NCI-H2227 treated with DMSO at 0.1 percent for 48 hours (cell line): ENCODE results near the gene FOXP4.
"Not testable (repeated sequence)": the region's sequence is repeated elsewhere in the genome, so short reads cannot be mapped to it uniquely, and the experiment has no call there.

Experiments used
- DNase-seq: peaks from one replicate; lab custom pipeline; 2025; lab: John Stamatoyannopoulos, UW

Gene FOXP4

DNA sequence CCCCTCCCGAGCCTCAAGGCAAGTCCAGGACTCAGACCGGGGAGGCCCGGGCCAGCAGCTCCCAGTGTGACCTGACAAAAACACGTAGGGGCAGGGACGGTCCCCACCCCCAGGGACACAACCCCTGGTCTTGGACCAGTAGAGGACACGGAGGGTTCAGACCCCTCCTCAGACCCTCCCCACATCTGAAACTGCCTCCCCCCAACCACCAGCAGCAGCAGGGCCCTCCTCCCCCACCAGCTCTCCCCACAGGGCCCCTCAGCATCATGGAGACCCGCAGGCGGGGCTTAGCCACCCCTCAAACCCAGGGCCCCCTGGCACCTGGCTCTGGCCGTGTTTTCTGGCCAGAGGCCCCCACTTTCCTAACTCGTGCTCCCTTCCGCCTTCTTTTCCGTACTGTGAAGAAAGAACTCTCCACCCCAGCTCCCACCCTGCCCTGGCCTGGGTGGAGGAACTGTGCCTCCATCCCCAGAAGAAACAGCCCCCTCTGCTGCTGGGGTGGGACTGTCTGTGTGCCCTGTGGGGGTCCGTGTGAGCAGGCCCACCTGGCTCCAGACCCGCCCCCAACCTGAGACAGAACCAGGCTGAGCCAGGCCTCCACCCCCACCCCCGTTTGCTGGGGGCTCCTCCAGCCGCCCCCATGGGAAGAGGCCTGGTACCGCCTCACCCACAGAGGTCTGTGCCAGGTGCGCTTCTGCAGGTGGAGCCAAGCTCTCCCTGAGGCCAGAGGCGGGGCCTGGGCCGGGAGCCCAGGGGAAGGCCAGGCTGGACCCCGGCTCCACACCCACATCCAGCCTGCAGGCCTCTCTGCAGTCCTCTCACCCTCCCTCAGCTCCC is 53.1 kb downstream of the FOXP4 start:
- no peak for DNase-seq

DNA sequence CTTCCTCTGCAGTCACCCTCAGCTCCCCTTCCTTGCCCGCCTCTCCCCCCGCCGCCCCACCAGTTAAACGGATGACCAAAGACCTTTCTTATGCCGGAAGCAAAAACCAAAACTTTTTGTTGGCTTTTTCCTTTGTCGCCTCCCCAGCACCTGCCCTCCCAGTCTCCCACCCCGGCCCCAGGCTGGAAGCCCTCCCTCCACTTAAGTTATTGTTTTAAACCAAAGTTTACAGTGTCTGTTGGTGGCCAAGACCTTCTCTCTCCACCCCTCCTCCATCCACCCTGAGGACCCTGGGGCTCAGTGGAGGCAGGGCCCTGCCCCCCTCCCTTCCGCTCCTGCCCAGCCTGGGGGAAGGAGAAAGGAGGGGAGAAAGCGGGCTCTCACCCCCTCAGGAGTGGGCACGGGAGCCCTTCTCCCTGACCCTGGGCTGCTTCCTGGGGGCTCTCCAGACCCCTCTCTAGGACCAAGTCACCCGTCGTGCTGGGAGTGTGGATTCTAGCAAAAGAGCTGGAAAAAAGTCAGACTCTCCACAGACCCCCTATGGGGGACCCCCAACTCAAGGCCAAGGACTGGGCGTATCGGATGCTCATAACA is 53.8 kb downstream of the FOXP4 start:
- no peak for DNase-seq

- DNase-seq: no peak
Measured at GRCh38 chr6:41600499-41601247, 54.5 kb downstream of the FOXP4 start.

DNA sequence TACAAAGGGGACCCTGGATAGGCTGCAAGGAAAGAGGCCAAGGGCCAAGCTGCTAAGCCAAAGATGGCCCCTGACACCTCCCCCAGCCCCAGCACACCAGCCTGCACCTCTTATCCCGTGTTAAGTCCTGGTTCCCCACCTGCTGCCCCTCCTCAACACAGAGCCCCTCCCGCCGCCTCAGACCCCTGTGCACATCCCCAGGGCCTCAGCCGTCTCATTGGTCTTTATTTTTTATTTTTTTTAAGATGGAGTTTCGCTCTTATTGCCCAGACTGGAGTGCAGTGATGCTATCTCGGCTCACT is 55.0 kb downstream of the FOXP4 start:
- no peak for DNase-seq

DNA sequence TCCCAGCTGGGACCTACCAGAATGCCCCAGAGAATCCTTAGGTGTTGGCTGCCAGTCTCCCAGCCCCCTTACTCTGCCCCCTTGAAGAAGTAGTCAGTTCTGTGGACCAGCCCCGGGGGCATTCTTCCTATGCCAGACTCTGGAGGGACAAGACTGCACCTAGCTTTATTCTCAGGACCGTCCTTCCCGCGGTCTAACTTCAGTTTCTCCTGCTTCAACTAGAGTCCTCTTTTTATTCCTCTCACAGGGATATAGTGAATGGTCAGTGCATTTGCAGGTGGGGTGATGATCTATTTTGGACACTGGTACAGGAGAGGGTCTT is 56.2 kb downstream of the FOXP4 start:
- peak; percentile 42 for DNase-seq

DNA sequence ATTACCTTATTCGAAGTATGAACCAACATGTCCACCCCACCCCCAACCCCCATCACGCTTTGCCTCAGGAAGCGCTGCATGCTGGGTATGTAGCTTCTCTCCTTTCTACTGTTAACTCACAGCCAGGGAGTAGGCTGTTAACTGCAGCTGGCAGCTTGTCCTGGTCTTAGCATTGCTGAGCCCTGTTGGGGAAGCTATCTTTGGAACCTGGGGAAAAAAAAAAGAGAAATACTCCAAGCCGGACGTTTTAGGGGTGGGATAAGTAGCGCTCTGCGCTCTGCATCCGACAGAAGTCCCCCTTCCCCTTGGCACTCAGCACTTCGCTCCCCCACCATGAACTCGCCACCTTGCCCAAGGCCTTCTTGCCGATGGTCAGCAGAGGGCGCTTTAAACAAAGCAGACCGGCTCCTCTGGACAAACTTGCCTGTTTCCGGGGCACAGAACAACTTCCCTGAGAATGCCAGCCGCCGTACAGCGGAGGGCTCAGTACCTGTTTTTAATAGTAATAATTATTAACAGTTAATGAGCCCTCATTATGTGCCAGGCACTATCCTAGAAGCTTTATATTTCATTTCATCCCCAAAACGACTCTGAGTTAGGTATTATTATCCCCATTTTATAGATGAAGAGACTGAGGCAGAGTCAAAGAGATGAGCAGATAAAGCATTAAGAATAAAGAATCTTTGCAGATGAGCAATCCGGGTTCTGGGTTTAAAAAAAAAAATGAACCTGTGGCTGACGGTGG is 56.9 kb downstream of the FOXP4 start:
- DNase-seq: peak; percentile 69

DNA sequence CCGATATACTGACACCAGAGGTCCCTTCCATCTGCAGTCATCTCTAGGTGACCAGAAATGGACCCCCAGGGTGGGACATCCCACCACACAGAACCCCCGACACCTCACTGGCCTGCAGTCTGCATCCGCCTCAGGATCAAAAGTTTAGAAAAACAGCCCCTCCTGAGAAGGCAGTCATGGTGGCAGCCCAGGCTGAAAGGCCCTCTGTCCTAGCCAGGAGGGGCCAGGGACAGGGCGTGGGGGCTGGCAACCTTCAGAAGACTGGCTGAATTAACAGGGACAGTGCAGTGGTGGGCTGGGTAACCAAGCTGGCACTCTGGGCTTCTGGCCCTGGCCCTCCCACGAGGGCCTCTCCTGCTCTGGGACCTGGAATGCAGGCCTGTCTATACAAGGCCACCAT is 57.8 kb downstream of the FOXP4 start:
- DNase-seq: no peak

GRCh38 chr6:41605649-41606048 is 59.5 kb downstream of the FOXP4 start:
- DNase-seq: no peak

DNA sequence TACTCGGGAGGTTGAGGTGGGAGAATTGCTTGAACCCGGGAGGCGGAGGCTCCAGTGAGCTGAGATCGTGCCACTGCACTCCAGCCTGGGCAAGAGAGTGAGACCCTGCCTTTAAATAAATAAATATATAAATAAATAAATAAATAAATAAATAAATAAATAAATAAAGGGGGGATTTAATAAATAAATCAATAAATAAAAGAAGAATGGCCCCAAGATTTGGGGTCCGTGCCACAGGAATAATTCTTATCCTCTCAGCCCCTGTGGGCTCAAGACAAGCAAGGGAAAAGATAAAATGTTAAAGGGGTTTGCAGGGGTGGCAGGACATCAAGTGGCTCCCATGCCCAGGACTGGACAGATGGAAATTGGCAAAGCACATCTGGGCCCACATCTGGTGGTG is 60.9 kb downstream of the FOXP4 start:
- no peak for DNase-seq

- DNase-seq: no peak
Measured at GRCh38 chr6:41607736-41608135, 61.6 kb downstream of the FOXP4 start.

GRCh38 chr6:41608443-41609151 is 62.4 kb downstream of the FOXP4 start:
- DNase-seq: no peak

GRCh38 chr6:41614715-41615114 is 68.5 kb downstream of the FOXP4 start:
- DNase-seq: no peak

DNA sequence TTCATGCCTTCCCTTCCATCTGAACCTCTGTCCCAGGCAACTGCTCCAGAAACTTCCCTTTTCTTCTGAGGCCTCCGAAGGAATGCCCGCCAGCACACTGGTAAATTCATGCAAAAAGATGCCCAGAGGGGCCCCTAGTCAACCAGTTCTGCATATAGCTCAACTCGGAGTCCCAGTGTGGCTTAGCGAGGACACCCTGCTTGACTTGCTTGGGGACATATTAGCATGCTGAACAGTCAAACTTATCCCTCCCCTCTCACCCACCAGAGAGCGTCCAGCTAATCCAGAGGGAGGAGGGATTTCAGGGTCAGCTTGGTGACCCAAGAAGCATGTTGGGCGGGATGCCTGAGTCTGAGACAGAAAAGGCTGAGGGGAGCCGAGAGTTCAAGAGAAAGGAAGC is 69.1 kb downstream of the FOXP4 start:
- no peak for DNase-seq

- DNase-seq: no peak
Measured at GRCh38 chr6:41618598-41618997, 72.4 kb downstream of the FOXP4 start.

GRCh38 chr6:41619193-41619592 is 73.0 kb downstream of the FOXP4 start:
- DNase-seq: not testable (repeated sequence)

GRCh38 chr6:41621367-41621766 is 75.2 kb downstream of the FOXP4 start:
- DNase-seq: no peak

- no peak for DNase-seq
Measured at GRCh38 chr6:41621802-41622201, 75.6 kb downstream of the FOXP4 start.

DNA sequence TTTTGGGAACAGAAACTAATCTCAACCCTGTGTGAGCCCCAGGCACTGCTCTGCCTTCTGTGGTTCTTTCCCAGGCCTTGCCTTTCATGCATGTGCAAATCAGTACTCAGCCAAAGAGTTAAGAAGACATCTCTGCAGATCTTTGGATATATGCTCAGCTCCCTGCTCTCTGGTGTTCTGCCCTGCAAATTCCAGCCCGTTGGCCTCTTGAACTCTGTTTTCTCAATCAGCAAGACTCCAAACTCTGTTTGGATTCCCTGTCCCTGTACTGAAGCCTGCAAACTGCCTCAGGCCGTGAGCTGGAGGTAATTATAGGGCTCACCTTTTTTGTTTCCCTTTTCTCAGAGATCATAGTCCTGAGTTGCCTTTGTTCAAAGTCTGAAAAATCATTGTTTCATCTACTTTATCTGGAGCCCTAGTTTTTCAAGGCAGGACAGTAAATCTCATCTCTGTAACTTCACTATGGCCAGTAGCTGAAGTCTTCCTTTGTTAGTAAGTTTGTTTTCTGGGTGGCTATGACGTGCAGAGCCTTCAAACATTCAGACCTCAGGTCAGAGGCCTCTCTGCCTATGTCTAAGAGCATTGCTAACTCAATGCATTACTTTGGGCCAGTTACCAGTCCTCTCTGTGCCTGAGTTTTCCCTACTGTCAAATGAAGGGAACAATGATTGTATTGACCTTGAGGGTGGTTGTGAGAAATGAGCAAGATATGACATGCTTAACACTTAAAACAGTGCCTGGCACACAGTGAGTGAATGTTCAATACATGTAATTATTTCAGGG is 76.2 kb downstream of the FOXP4 start:
- DNase-seq: no peak

DNA sequence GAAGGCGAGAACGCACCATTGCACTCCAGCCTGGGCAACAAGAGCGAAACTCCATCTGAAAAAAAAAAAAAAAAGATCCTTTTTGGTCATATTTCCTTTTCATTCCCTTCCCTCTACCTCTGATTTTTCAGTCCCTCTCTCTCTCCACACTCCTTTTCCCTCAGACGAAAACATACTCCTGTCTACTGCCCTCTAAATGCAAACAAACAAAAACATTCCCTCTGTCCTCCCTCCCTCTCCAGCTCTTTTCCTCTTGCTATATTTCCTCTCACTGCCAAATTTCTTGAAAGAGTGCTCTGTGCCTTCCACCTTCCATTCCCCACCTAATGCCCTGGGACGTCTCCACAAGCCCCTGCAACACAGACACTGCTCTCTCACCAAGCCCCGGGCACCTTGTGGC is 77.1 kb downstream of the FOXP4 start:
- no peak for DNase-seq

DNA sequence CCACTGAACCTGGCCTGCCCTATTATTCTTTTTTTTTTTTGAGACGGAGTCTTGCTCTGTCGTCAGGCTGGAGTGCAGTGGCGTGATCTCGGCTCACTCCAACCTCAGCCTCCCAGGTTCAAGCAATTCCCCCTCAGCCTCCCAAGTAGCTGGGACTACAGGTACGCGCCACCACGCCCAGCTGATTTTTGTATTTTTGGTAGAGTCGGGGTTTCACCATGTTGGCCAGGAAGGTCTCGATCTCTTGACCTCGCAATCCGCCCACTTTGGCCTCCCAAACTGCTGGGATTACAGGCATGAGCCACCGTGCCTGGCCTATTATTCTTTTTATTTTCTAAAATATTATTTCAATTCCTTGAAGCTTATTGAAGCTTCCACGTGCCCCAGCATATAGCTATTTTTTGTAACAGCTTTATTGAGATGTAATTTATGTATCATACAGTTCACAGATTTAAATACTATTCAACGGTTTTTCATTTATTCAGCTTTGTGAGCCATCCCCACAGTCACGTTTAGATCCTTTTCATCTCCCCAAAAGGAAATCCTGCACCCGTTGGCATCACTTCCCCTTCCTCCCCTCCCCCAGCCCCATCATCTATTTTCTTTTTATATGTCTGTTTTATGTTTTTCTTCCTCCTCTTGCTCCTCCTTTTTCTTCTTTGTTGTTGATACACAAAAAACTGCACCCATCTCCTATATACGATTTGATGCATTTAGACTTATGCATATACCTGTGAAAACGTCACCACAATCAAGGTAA is 78.6 kb downstream of the FOXP4 start:
- no peak for DNase-seq

DNA sequence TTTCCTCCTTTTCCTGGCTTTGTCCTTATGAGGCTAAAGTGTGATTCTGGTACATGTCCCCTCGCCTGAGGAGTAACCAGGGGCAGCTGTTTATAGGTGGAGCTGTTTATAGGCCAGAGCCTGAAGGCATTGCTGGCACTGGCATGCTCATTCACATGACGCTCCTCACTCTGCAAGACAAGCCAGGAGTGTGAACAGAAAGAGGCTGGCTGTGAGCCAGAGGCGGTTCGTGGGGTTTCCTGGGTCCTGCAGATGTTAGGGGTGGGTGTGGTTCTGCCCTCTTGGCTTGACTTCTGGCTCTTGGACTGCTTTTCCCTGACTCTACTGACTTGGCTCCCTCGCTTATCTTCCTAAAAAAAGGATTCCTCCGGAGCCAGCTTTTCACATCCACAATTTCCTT is 79.3 kb downstream of the FOXP4 start:
- DNase-seq: no peak
